Keratinocyte (primary cell): ENCODE results near the gene MBLAC1. TPM values are rescaled to one million over a fixed set of nuclear protein-coding genes. Genes with fewer than 3 reads are reported as not detected.

Experiments
- DNase-seq: peaks from one replicate; pipeline ENCODE4 v3.0.0-alpha.2; 2011; ENCODE audit warnings: low read depth, missing footprints, low spot score
- FAIRE-seq: peaks from 2 replicates; lab custom pipeline; 2011; peaks lifted over from hg19 to GRCh38; lab: Jason Lieb, UNC
- H2AFZ ChIP-seq: 2 replicates; pipeline ENCODE4 v1.6.0; 2012; ENCODE audit warnings: low read length, control low read depth, inconsistent platforms; ENCODE audit not compliant: control insufficient read depth
- H3K27ac ChIP-seq: 2 replicates; pipeline ENCODE4 v1.5.1; 2011; ENCODE audit warnings: low read length; ENCODE audit not compliant: control insufficient read depth, insufficient read depth
- H3K27me3 ChIP-seq: 3 replicates; pipeline ENCODE4 v1.6.0; 2011; ENCODE audit warnings: low read length; ENCODE audit not compliant: control insufficient read depth, insufficient read depth; ENCODE audit errors: extremely low read depth
- H3K36me3 ChIP-seq, 2 experiments: 2 replicates in 1 of 2; 3 replicates in 1 of 2; pipeline ENCODE4 v1.5.1; 2011; ENCODE audit warnings: low read length in 2 of 2, mild to moderate bottlenecking in 1 of 2; ENCODE audit not compliant: control insufficient read depth in 2 of 2, insufficient read depth in 2 of 2; ENCODE audit errors: extremely low read depth in 1 of 2
- H3K4me1 ChIP-seq: 3 replicates; pipeline ENCODE4 v1.5.1; 2011; ENCODE audit warnings: low read length; ENCODE audit not compliant: control insufficient read depth, insufficient read depth; ENCODE audit errors: extremely low read depth
- H3K4me2 ChIP-seq: 3 replicates; pipeline ENCODE4 v1.6.0; 2011; ENCODE audit warnings: low read depth, low read length; ENCODE audit not compliant: control insufficient read depth, insufficient read depth; ENCODE audit errors: extremely low read depth
- H3K4me3 ChIP-seq, 3 experiments: fragments of 200-600 bp in 1 of 3; sonication (generic) in 1 of 3; 2 replicates in 2 of 3; 3 replicates in 1 of 3; pipeline ENCODE4 v1.5.1; 2011 to 2016; ENCODE audit warnings: low read length in 3 of 3, mild to moderate bottlenecking in 3 of 3, control low read depth in 2 of 3, inconsistent platforms in 1 of 3, low read depth in 1 of 3, mixed read lengths in 1 of 3, mixed run types in 1 of 3, moderate library complexity in 1 of 3; ENCODE audit not compliant: control insufficient read depth in 2 of 3, insufficient read depth in 2 of 3; ENCODE audit errors: extremely low read depth in 1 of 3
- H3K79me2 ChIP-seq: 2 replicates; pipeline ENCODE4 v1.6.0; 2012; ENCODE audit warnings: low read length; ENCODE audit not compliant: control insufficient read depth, insufficient read depth
- H3K9ac ChIP-seq: 3 replicates; pipeline ENCODE4 v1.6.0; 2011; ENCODE audit warnings: low read length; ENCODE audit not compliant: control insufficient read depth, insufficient read depth; ENCODE audit errors: extremely low read depth
- H3K9me1 ChIP-seq: 3 replicates; pipeline ENCODE4 v1.6.0; 2011; ENCODE audit warnings: low read length; ENCODE audit not compliant: control insufficient read depth, insufficient read depth; ENCODE audit errors: extremely low read depth
- H3K9me3 ChIP-seq: 2 replicates; pipeline ENCODE4 v1.5.1; 2012; ENCODE audit warnings: low read depth, low read length; ENCODE audit not compliant: control insufficient read depth
- H4K20me1 ChIP-seq: 3 replicates; pipeline ENCODE4 v1.6.0; 2011; ENCODE audit warnings: low read length; ENCODE audit not compliant: control insufficient read depth, insufficient read depth; ENCODE audit errors: extremely low read depth
- EZH2 ChIP-seq: IDR thresholded peaks from one replicate; pipeline ENCODE4 v1.6.1; 2012; ENCODE audit warnings: inconsistent platforms, mild to moderate bottlenecking, low read length, moderate library complexity
- dilution Hi-C: fragments of 300-500 bp; cut with MboI; formaldehyde crosslinking; loops from one replicate; pipeline ENCODE4 v1.7.0; 2020; ENCODE audit warnings: low sequenced_read_pairs; ENCODE audit not compliant: extremely low pct_ligation_motif_present
- polyA plus RNA-seq, 5 experiments: library from polyadenylated mRNA; depleted of rRNA in 3 of 5; stranded (reverse) in 3 of 5; stranded (forward) in 1 of 5; unstranded in 1 of 5; fragments of >200 nt; gene quantifications; 1 replicate in 1 of 5; 2 replicates in 3 of 5; 3 replicates in 1 of 5; pipeline versions ENCODE4 v1.2.1 to v1.2.3, GENCODE V29; 2011 to 2012; ENCODE audit warnings: missing spikeins in 2 of 5, low read depth in 1 of 5, low replicate concordance in 1 of 5
- TF ChIP-seq, protein P1 (sequence below), 3 experiments: IDR thresholded peaks in 1 of 3; conservative IDR thresholded peaks in 1 of 3; optimal IDR thresholded peaks in 1 of 3; 2 replicates in 2 of 3; 3 replicates in 1 of 3; pipeline versions ENCODE3 to v1.5.1; 2011; ENCODE audit warnings: low read length in 3 of 3, mild to moderate bottlenecking in 3 of 3, moderate library complexity in 2 of 3, control low read depth in 1 of 3, inconsistent platforms in 1 of 3; ENCODE audit not compliant: insufficient read depth in 2 of 3; ENCODE audit errors: extremely low read depth in 1 of 3

MBLAC1 gene
- polyA plus RNA-seq, 1 donor (not counting 4 experiments of a cell fraction or from before 2014, with no cell fraction given), result 0.21 TPM

DNA sequence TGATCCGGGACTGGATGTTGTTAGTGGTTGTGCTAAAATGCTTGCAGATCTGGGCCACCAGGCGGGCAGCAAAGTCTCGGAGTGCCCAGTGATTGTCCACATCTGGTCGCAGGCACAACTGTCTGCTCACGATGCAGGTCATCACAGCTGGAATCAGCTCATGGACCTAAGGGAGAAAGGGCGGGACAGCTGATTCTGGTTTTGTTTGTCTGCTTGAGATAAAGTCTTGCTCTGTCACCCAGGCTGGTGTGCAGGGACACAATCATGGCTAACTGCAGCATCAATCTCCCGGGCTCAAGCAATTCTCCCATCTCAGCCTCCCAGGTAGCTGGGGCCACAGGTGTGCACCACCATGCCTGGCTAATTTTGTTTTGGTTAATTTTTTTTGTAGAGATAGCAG is 15.6 kb upstream of the MBLAC1 start:
- H3K27ac ChIP-seq, result no peak overlapping the region
- H3K4me1 ChIP-seq, result no peaks in the 10 kb centered on the region
- H3K9me1 ChIP-seq, result no peaks in the 10 kb centered on the region
- H2AFZ ChIP-seq, result no peak overlapping the region
- no peak for TF ChIP-seq EZH2
- TF ChIP-seq, protein P1, sequence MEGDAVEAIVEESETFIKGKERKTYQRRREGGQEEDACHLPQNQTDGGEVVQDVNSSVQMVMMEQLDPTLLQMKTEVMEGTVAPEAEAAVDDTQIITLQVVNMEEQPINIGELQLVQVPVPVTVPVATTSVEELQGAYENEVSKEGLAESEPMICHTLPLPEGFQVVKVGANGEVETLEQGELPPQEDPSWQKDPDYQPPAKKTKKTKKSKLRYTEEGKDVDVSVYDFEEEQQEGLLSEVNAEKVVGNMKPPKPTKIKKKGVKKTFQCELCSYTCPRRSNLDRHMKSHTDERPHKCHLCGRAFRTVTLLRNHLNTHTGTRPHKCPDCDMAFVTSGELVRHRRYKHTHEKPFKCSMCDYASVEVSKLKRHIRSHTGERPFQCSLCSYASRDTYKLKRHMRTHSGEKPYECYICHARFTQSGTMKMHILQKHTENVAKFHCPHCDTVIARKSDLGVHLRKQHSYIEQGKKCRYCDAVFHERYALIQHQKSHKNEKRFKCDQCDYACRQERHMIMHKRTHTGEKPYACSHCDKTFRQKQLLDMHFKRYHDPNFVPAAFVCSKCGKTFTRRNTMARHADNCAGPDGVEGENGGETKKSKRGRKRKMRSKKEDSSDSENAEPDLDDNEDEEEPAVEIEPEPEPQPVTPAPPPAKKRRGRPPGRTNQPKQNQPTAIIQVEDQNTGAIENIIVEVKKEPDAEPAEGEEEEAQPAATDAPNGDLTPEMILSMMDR (optimal IDR thresholded peaks at IDR 0.05 in 1 of 3, IDR thresholded peaks at IDR 0.05 in 1 of 3, conservative IDR thresholded peaks at IDR 0.05 in 1 of 3; ENCODE audit: extremely low read depth in 1 of 3, insufficient read depth in 2 of 3, low read length in 3 of 3), result no peak
- no peak overlapping the region for H3K9ac ChIP-seq
- dilution Hi-C loops, result no loop called here
- peaks cover 17 to 31% of the 10 kb centered on the region in 2 experiments for H3K36me3 ChIP-seq
- H4K20me1 ChIP-seq, result no peaks in the 10 kb centered on the region
- H3K9me3 ChIP-seq, result no peaks in the 10 kb centered on the region
- FAIRE-seq (no peak), DNase-seq (no peak)
- H3K27me3 ChIP-seq, result no peaks in the 10 kb centered on the region
- H3K79me2 ChIP-seq, result no peaks in the 10 kb centered on the region
- H3K4me2 ChIP-seq, result no peak overlapping the region
- no peak overlapping the region for H3K4me3 ChIP-seq

DNA sequence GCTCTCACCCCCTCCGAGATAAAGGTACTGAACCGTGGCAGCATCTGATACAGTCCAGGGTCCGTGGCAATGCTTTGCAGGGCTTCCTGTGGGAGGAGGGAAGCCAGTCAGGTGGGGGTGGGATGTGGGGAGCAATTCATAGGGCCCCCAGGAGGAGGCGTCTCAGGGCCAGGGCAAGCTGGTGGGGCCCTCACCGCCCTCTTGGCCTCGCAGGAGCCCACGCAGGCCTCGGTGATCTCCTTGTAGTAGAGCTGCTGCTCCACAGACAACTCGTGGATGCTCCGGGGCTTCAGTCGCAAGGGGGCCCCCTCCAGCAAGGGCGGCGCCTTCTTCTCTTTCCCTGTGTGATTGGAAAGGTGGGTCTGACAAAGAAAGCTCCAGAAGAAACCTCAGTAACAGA is 14.9 kb upstream of the MBLAC1 start:
- Histone ChIP-seq H3K4me3 (no peak overlapping the region), H3K9ac (no peak overlapping the region), H3K9me1 (no peaks in the 10 kb centered on the region), H3K79me2 (no peaks in the 10 kb centered on the region), H3K9me3 (no peaks in the 10 kb centered on the region), H3K27ac (no peak overlapping the region), H3K36me3 (peaks cover 17 to 26% of the 10 kb centered on the region in 2 experiments), H3K4me1 (no peaks in the 10 kb centered on the region), H3K4me2 (no peak overlapping the region), H2AFZ (no peak overlapping the region), H3K27me3 (no peaks in the 10 kb centered on the region), H4K20me1 (no peaks in the 10 kb centered on the region)
- FAIRE-seq (no peak), DNase-seq (no peak)
- TF ChIP-seq, protein P1 (optimal IDR thresholded peaks at IDR 0.05 in 1 of 3, IDR thresholded peaks at IDR 0.05 in 1 of 3, conservative IDR thresholded peaks at IDR 0.05 in 1 of 3; ENCODE audit: extremely low read depth in 1 of 3, insufficient read depth in 2 of 3, low read length in 3 of 3), result no peak
- no peak for TF ChIP-seq EZH2
- dilution Hi-C loops, result no loop called here
